OCI-LY1 (cell line): ENCODE data around the gene MAP4.

Experiments used
- H2AFZ ChIP-seq: fragments of 200-600 bp; sonication (generic), shearing (Covaris generic); 2 replicates; pipeline ENCODE4 v1.6.0; 2014; ENCODE audit warnings: antibody characterized with exemption, mild to moderate bottlenecking, low read length
- H3F3A ChIP-seq: fragments of 200-600 bp; sonication (generic), shearing (Covaris generic); 2 replicates; pipeline ENCODE4 v1.6.0; 2014; ENCODE audit warnings: mild to moderate bottlenecking, antibody characterized with exemption, low read length, moderate library complexity; ENCODE audit not compliant: insufficient read depth
- H3K27ac ChIP-seq: fragments of 200-600 bp; sonication (generic); 2 replicates; pipeline ENCODE4 v1.5.1; 2014; ENCODE audit warnings: low read length, mixed run types, mild to moderate bottlenecking, low read depth; ENCODE audit not compliant: poor library complexity, severe bottlenecking
- H3K27me3 ChIP-seq: fragments of 200-600 bp; sonication (generic); 2 replicates; pipeline ENCODE4 v1.6.0; 2014; ENCODE audit warnings: antibody characterized with exemption, mild to moderate bottlenecking, low read length, moderate library complexity; ENCODE audit not compliant: insufficient read depth
- H3K36me3 ChIP-seq: fragments of 200-600 bp; sonication (generic); 2 replicates; pipeline ENCODE4 v1.6.1; 2014; ENCODE audit warnings: mild to moderate bottlenecking, antibody characterized with exemption, low read length, moderate library complexity, mixed read lengths; ENCODE audit not compliant: insufficient read depth
- H3K4me1 ChIP-seq: fragments of 200-600 bp; sonication (generic); 2 replicates; pipeline ENCODE4 v1.5.1; 2014; ENCODE audit warnings: mild to moderate bottlenecking, low read length, moderate library complexity; ENCODE audit not compliant: insufficient read depth, severe bottlenecking
- H3K4me2 ChIP-seq: fragments of 200-600 bp; sonication (generic), shearing (Covaris generic); 2 replicates; pipeline ENCODE4 v1.6.1; 2014; ENCODE audit warnings: low read length
- H3K4me3 ChIP-seq: fragments of 200-600 bp; sonication (generic); 2 replicates; pipeline ENCODE4 v1.5.1; 2014; ENCODE audit warnings: low read length, low read depth, mild to moderate bottlenecking, mixed read lengths; ENCODE audit not compliant: poor library complexity, severe bottlenecking
- H3K79me2 ChIP-seq: fragments of 200-600 bp; shearing (Covaris generic); 2 replicates; pipeline ENCODE4 v1.6.1; 2016; ENCODE audit warnings: mixed run types, low read length, mixed read lengths; ENCODE audit not compliant: insufficient read depth
- H3K9ac ChIP-seq: fragments of 200-600 bp; sonication (generic), shearing (Covaris generic); 2 replicates; pipeline ENCODE4 v1.6.1; 2014; ENCODE audit warnings: mild to moderate bottlenecking, low read length, mixed read lengths
- H3K9me2 ChIP-seq: fragments of 200-600 bp; sonication (generic), shearing (Covaris generic); 2 replicates; pipeline ENCODE4 v1.6.1; 2014; ENCODE audit warnings: low read depth, mild to moderate bottlenecking, low read length, mixed read lengths
- H3K9me3 ChIP-seq: fragments of 200-600 bp; shearing (Covaris generic); 2 replicates; pipeline ENCODE4 v1.6.1; 2014; ENCODE audit warnings: low read length, mixed read lengths
- H4K20me1 ChIP-seq: fragments of 200-600 bp; sonication (generic), shearing (Covaris generic); 2 replicates; pipeline ENCODE4 v1.6.0; 2016; ENCODE audit warnings: mild to moderate bottlenecking, low read length; ENCODE audit not compliant: insufficient read depth
- EZH2 ChIP-seq: fragments of 200-600 bp; sonication (generic), shearing (Covaris generic); IDR thresholded peaks from 2 replicates; pipeline ENCODE4 v1.8.0; 2017; ENCODE audit warnings: borderline replicate concordance, mixed run types, mild to moderate bottlenecking, antibody characterized with exemption, low read length, moderate library complexity, mixed read lengths
- TF ChIP-seq, protein P1 (sequence below): fragments of 200-600 bp; sonication (generic), shearing (Covaris generic); IDR thresholded peaks from 2 replicates; pipeline ENCODE4 v1.5.1; 2017; ENCODE audit warnings: mild to moderate bottlenecking, antibody characterized with exemption, low read length, moderate library complexity, mixed read lengths

Gene MAP4

DNA sequence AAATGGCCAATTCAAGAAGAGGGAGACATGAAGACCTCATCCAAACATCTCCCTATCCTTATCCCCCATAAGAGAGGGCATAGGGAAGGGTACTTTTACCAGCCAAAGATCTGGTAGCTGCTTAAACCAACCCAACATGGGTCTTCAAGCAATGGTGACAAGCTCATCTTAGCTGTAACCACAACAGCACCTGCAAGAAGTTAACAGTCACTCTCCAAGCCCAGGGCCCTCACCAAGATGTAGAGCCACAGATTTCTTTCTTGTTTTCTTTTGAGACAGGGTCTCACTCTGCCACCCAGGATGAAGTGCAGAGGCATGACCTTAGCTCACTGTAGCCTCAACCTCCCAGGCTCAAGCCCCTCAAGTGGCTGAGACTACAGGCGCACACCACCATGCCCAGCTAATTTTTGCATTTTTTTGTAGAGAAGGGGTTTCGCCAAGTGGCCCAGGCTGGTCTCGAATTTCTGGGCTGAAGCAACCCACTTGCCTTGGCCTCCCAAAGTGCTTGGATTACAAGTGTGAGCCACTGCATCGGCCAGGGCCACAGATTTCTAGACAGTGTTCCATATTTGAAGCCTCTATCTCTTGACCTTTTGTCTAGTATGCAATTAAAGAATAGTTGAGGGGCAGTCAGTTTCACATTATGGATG is 156.1 kb downstream of the MAP4 start:
- H3K4me3 ChIP-seq = no peak overlapping the region
- no peak overlapping the region for H2AFZ ChIP-seq
- H3K27ac ChIP-seq = no peak overlapping the region
- no peaks in the 10 kb centered on the region for H4K20me1 ChIP-seq
- H3K36me3 ChIP-seq = peaks cover 8% of the 10 kb centered on the region; the same call in 1 of the 2 replicates
- H3K9me3 ChIP-seq = no peaks in the 10 kb centered on the region
- no peak for TF ChIP-seq EZH2
- TF ChIP-seq, protein P1, sequence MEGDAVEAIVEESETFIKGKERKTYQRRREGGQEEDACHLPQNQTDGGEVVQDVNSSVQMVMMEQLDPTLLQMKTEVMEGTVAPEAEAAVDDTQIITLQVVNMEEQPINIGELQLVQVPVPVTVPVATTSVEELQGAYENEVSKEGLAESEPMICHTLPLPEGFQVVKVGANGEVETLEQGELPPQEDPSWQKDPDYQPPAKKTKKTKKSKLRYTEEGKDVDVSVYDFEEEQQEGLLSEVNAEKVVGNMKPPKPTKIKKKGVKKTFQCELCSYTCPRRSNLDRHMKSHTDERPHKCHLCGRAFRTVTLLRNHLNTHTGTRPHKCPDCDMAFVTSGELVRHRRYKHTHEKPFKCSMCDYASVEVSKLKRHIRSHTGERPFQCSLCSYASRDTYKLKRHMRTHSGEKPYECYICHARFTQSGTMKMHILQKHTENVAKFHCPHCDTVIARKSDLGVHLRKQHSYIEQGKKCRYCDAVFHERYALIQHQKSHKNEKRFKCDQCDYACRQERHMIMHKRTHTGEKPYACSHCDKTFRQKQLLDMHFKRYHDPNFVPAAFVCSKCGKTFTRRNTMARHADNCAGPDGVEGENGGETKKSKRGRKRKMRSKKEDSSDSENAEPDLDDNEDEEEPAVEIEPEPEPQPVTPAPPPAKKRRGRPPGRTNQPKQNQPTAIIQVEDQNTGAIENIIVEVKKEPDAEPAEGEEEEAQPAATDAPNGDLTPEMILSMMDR = no peak
- H3K27me3 ChIP-seq = no peaks in the 10 kb centered on the region
- no peak overlapping the region for H3K4me2 ChIP-seq
- no peaks in the 10 kb centered on the region for H3K9me2 ChIP-seq
- no peak overlapping the region for H3K9ac ChIP-seq
- H3F3A ChIP-seq = no peaks in the 10 kb centered on the region; the same call in 1 of the 2 replicates
- no peaks in the 10 kb centered on the region for H3K4me1 ChIP-seq
- H3K79me2 ChIP-seq = no peaks in the 10 kb centered on the region

DNA sequence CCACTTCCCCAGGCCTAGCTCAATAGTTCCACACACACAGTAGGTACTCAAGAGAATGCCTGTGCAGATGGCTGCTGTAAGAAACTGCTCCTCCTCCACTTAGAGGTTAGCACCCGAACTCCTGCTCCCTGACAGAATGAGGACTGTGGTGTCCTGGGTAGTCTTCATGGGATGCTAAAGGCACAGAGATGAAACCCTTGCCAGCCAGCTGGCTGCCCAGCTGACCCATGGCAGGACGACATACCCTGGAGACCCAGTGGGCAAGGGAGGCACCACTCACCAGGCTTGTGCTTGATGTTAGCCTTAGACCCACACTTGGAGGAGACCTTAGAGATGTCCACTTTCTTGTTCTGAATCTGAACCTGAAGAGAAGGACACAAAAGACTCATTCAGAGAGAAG is 159.1 kb downstream of the MAP4 start:
- Histone ChIP-seq H2AFZ (no peak overlapping the region), H3K9me2 (no peaks in the 10 kb centered on the region), H3K27me3 (no peaks in the 10 kb centered on the region), H3K9ac (no peak overlapping the region), H3F3A (no peaks in the 10 kb centered on the region; the same call in 1 of the 2 replicates), H3K9me3 (no peaks in the 10 kb centered on the region), H3K27ac (no peak overlapping the region), H3K36me3 (peaks cover 9% of the 10 kb centered on the region; the same call in 1 of the 2 replicates), H3K4me1 (no peaks in the 10 kb centered on the region), H4K20me1 (no peaks in the 10 kb centered on the region), H3K79me2 (no peaks in the 10 kb centered on the region), H3K4me3 (no peak overlapping the region), H3K4me2 (no peak overlapping the region)
- TF ChIP-seq EZH2 = no peak
- TF ChIP-seq, protein P1 = no peak

DNA sequence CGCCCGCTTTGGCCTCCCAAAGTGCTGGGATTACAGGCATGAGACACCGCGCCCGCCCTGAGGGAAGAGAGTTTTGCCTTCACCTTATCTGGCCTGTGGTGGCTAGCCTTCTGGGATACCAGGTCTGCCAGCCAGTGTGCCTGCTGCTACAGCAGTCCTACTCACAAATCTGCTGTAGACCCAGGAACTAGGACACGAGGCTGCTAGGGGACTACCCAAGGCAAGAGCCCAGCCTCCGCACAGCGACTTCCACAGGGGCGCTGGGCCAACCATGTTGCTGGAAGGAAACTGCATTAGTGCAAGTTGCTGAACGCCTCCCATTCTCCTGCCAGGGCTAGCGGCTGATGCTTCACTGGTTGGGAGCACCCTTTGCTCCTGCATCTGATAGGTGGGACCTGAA is 159.5 kb downstream of the MAP4 start:
- Histone ChIP-seq H3F3A (no peaks in the 10 kb centered on the region; the same call in 1 of the 2 replicates), H3K9me2 (no peaks in the 10 kb centered on the region), H4K20me1 (no peaks in the 10 kb centered on the region), H3K36me3 (peaks cover 13% of the 10 kb centered on the region; the same call in 1 of the 2 replicates), H3K9me3 (no peaks in the 10 kb centered on the region), H3K4me3 (no peak overlapping the region), H2AFZ (no peak overlapping the region), H3K4me1 (no peaks in the 10 kb centered on the region), H3K79me2 (no peaks in the 10 kb centered on the region), H3K9ac (no peak overlapping the region), H3K4me2 (no peak overlapping the region), H3K27ac (no peak overlapping the region), H3K27me3 (no peaks in the 10 kb centered on the region)
- TF ChIP-seq, protein P1 = no peak
- no peak for TF ChIP-seq EZH2
